Bronchial epithelial cell (primary cell): ENCODE measurements around the gene SDK2. TPM values are rescaled to one million over a fixed set of nuclear protein-coding genes. Genes with fewer than 3 reads are reported as not detected.

Experiments
- DNase-seq: peaks from one replicate; pipeline ENCODE4 v3.0.0-alpha.2; 2010; ENCODE audit warnings: low read depth
- FAIRE-seq: peaks from 2 replicates; lab custom pipeline; 2011; peaks lifted over from hg19 to GRCh38; lab: Jason Lieb, UNC
- H3K27me3 ChIP-seq: 2 replicates; pipeline ENCODE4 v1.5.1; 2011; ENCODE audit warnings: low read length; ENCODE audit not compliant: control insufficient read depth, insufficient read depth
- H3K36me3 ChIP-seq: 2 replicates; pipeline ENCODE4 v1.5.1; 2011; ENCODE audit warnings: low read length; ENCODE audit not compliant: control insufficient read depth, insufficient read depth
- H3K4me3 ChIP-seq: 2 replicates; pipeline ENCODE4 v1.5.1; 2011; ENCODE audit warnings: mild to moderate bottlenecking, low read depth, low read length, control low read depth
- total RNA-seq: library from RNA; depleted of rRNA; stranded (reverse); fragments of >200 nt; gene quantifications from 2 replicates; pipeline ENCODE4 v1.2.1, GENCODE V29; 2014
- TF ChIP-seq, protein P1 (sequence below): IDR thresholded peaks from 2 replicates; pipeline ENCODE4 v1.5.1; 2011; ENCODE audit warnings: mild to moderate bottlenecking, moderate library complexity, low read length, control low read depth, inconsistent platforms; ENCODE audit not compliant: insufficient read depth, severe bottlenecking

SDK2 gene
- total RNA-seq, 1 donor from 2014 or later: 2.1 TPM

DNA sequence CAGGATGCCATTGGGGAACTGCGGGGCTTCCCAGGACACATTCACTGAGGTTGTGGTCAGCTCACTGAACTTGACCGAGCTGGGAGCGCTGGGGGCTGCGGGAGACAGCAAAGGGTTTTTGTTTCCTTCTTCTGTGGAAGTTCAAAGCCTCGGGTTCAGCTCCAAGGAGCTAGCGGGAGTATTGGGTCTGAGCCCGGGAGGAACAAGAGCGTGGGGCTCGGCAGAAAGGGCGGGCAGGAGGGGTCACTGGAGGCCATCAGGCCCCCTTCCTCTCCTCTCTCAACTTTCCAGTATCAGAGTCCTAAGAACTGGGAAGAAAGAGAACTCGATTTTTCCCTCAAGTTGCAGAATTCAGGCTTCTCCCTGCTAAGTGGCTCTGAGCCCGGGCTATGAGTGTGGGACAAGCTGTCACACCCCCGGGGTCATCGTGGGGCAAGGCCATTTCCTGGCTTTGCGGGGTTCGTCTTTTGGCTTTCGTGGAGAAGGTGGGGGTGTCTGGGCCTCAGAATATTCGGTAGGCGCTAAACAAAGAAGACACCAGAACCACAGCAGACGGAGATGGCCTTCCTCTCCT is 278.9 kb downstream of the SDK2 start:
- TF ChIP-seq, protein P1, sequence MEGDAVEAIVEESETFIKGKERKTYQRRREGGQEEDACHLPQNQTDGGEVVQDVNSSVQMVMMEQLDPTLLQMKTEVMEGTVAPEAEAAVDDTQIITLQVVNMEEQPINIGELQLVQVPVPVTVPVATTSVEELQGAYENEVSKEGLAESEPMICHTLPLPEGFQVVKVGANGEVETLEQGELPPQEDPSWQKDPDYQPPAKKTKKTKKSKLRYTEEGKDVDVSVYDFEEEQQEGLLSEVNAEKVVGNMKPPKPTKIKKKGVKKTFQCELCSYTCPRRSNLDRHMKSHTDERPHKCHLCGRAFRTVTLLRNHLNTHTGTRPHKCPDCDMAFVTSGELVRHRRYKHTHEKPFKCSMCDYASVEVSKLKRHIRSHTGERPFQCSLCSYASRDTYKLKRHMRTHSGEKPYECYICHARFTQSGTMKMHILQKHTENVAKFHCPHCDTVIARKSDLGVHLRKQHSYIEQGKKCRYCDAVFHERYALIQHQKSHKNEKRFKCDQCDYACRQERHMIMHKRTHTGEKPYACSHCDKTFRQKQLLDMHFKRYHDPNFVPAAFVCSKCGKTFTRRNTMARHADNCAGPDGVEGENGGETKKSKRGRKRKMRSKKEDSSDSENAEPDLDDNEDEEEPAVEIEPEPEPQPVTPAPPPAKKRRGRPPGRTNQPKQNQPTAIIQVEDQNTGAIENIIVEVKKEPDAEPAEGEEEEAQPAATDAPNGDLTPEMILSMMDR: no peak

DNA sequence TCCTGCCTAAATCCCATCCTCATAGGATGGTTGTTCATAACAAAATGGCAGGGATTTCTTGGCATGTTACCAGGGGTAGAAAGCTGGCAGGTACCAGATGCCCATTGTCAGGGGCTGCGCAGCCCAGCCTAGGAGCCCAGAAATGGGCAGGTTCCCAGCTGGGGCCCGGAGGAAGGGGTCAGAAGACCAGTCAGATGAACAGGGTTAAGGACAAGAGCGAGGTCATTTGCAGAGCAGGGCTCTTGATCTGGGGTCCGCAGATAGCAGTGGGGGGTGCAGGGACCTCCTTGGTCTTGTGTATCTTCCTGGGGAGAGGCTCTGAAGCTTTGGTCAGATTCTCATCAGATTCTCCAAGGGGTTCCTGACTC is 280.1 kb downstream of the SDK2 start:
- H3K4me3 ChIP-seq: no peak overlapping the region
- DNase-seq (no peak), FAIRE-seq (no peak)
- no peaks in the 10 kb centered on the region for H3K27me3 ChIP-seq
- peaks cover 4% of the 10 kb centered on the region for H3K36me3 ChIP-seq
- TF ChIP-seq, protein P1: no peak

More for the DNA sequence above, 278.9 kb downstream of the SDK2 start:
- FAIRE-seq (no peak), DNase-seq (no peak)
- Histone ChIP-seq H3K27me3 (no peaks in the 10 kb centered on the region), H3K36me3 (peaks cover 4% of the 10 kb centered on the region), H3K4me3 (no peak overlapping the region)

DNA sequence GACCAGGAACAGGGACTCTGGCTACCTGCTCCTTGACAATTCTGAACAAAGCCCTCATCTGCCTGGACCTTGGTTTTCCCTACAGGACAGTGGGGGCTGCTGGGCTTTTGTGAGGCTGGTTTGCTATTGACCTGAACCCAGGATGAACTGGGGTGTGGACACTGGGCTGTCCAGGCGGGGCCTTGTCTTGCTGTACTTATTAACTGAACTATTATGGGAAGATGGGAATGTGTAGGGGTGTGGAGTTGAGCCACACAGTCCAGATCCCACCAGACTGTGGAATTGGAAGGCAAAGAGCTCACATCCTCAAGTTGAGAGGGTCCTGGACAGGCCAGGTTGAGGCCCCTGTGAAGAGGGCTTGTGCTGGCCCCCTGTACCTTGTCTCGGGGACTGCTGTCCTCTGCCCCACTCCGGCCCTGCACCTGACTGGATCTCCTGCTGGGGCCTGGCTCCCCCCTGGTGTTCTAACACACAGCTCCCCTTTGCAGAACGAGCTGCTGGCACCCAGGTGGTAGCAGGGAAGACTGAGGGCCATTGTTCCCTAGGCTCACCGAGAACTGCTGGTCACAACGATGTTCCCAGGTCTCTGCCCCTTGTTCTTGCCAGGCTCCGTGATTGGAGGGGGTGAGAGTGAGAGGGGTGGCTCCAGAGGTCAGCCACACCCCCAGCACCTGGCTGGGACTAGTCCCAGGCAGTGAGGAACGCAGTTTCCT is 280.6 kb downstream of the SDK2 start:
- H3K36me3 ChIP-seq: peaks cover 3% of the 10 kb centered on the region
- TF ChIP-seq, protein P1: no peak
- H3K27me3 ChIP-seq: no peaks in the 10 kb centered on the region
- DNase-seq: no peak
- H3K4me3 ChIP-seq: no peak overlapping the region
- no peak for FAIRE-seq

DNA sequence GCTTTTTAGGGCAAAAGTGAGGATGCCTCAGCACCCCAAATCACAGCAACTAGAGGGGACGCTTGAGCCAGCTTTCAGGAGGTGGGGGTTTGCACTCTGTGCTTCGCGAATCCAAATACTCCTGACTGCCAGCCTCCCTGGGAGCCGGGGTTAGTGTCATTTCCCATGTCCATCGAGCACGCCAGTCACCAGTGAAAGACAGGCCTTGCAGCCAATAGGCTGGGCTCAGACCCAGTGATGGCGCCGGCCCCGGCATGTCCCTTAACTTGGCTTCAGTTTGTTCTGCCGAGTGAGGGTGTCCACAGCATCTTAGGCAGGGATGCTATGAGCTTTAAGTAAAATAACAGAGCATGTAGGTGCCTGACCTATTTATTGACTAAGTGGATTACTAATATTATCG is 281.5 kb downstream of the SDK2 start:
- Histone ChIP-seq H3K36me3 (peaks cover 4% of the 10 kb centered on the region), H3K4me3 (no peak overlapping the region), H3K27me3 (no peaks in the 10 kb centered on the region)
- no peak for DNase-seq
- FAIRE-seq: no peak
- TF ChIP-seq, protein P1: no peak

DNA sequence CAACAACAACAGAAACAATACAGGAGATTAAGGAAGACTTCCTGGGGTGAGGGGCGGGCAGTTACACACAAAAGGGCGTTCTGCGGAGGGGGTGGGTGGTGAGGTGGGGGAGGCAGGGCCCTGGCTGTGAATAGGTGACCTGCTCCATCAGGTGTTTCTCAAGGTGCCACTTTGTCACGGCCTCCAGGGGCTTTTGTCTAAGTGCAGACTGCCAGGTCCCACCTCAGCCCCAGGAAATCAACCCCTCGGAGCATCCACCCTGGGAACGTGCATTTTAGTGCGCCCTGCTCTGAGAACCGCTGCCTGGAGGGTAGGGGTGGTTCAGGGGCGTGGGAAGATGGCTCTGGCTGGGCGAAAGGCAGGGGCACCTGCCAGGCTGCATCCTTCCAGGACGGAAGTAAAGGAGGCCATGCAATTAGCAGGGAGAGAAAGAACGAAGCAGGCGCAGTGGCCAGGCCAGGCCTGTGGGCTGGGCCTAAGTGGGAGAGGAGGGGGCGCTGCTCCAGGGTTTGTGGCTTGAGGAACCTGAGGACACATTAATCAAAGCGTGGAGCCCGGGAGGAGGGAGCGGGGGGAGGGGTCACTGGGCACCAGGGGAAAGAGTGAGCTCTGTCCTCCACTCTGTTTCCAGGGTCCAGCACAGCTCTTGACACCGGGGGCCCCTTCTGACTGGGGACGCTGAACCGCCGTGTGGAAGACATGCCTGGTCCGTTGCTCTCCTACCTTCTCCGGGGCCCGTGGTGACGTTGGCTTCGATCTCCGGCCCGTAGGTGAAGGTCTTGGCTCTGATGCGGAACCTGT is 283.1 kb downstream of the SDK2 start:
- TF ChIP-seq, protein P1: no peak

More for the DNA sequence above, 283.1 kb downstream of the SDK2 start:
- no peak overlapping the region for H3K4me3 ChIP-seq
- peaks cover 7% of the 10 kb centered on the region for H3K36me3 ChIP-seq
- no peak for DNase-seq
- no peaks in the 10 kb centered on the region for H3K27me3 ChIP-seq
- no peak for FAIRE-seq
